ENCODE measurements around the gene CCNB2.

DNA sequence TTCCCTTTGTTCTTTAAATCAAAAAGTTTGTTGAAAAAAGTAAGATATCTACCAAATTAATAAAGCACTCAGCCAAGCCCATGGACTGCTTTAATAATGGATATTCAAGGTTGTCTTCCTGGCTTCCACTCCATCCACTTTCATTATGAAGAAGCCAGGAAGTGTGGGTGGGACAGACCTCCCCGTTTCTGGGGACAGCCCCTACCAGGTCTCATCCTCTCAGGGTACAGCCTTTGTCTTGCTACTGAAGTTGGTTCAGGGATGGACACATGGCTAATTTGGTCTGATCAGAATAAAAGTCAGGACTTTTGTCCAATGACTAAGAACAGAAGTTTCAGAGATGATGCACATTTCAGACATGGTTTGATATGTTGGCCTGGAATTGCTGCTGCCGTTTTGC lies 32.6 kb downstream of the CCNB2 start:
- TF ChIP-seq POLR2A (IDR thresholded peaks at IDR 0.05), result no peak
- TF ChIP-seq, protein P1, sequence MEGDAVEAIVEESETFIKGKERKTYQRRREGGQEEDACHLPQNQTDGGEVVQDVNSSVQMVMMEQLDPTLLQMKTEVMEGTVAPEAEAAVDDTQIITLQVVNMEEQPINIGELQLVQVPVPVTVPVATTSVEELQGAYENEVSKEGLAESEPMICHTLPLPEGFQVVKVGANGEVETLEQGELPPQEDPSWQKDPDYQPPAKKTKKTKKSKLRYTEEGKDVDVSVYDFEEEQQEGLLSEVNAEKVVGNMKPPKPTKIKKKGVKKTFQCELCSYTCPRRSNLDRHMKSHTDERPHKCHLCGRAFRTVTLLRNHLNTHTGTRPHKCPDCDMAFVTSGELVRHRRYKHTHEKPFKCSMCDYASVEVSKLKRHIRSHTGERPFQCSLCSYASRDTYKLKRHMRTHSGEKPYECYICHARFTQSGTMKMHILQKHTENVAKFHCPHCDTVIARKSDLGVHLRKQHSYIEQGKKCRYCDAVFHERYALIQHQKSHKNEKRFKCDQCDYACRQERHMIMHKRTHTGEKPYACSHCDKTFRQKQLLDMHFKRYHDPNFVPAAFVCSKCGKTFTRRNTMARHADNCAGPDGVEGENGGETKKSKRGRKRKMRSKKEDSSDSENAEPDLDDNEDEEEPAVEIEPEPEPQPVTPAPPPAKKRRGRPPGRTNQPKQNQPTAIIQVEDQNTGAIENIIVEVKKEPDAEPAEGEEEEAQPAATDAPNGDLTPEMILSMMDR (IDR thresholded peaks at IDR 0.05), result no peak
- TF ChIP-seq POLR2AphosphoS5 (IDR thresholded peaks at IDR 0.05; ENCODE audit: insufficient read depth in 1 of 2, low read depth in 1 of 2), result no peak
